Stimulated activated CD8-positive, alpha-beta memory T cell treated with anti-CD3 and anti-CD28 coated beads, Interleukin-12 subunit alpha, Interleukin-12 subunit beta, amount 100 ng/mL, for 24 hours (primary cell): ENCODE measurements around the gene MAP1LC3A.
"Not testable (repeated sequence)": the region's sequence is repeated elsewhere in the genome, so short reads cannot be mapped to it uniquely, and the experiment has no call there.

Source experiments
- DNase-seq: peaks from one replicate; pipeline ENCODE4 v3.0.0-alpha.2; 2020; ENCODE audit errors: extremely low read depth

The MAP1LC3A gene

GRCh38 chr20:34558320-34559218 lies at the start of gene MAP1LC3A:
TSS of gene MAP1LC3A (plus strand) at chr20:34558718. CDS start at chr20:34558869, 151 bp downstream.
- DNase-seq = peak; percentile 82

- DNase-seq = no peak
These were observed 47.9 kb upstream of the MAP1LC3A start for GRCh38 chr20:34510575-34510974.

- no peak for DNase-seq
These were observed 46.6 kb upstream of the MAP1LC3A start for GRCh38 chr20:34511891-34512265.

- DNase-seq = no peak
These were observed 46.1 kb upstream of the MAP1LC3A start for GRCh38 chr20:34512266-34512954.

GRCh38 chr20:34512955-34513419 lies 45.5 kb upstream of the MAP1LC3A start:
- DNase-seq = no peak

- not testable (repeated sequence) for DNase-seq
These were observed 44.5 kb upstream of the MAP1LC3A start for GRCh38 chr20:34514034-34514433.

GRCh38 chr20:34514897-34515483 lies 43.5 kb upstream of the MAP1LC3A start:
- DNase-seq = no peak

GRCh38 chr20:34515484-34516246 lies 42.9 kb upstream of the MAP1LC3A start:
- DNase-seq = peak; percentile 35

GRCh38 chr20:34516247-34517113 lies 42.0 kb upstream of the MAP1LC3A start, which contains the start of gene DYNLRB1:
TSS of gene DYNLRB1 (plus strand) at chr20:34516422. CDS start at chr20:34516459, 37 bp downstream.
- DNase-seq = peak; percentile 89

- DNase-seq = no peak
These were observed 41.4 kb upstream of the MAP1LC3A start for GRCh38 chr20:34517114-34517505.

GRCh38 chr20:34518863-34519262 lies 39.7 kb upstream of the MAP1LC3A start:
- not testable (repeated sequence) for DNase-seq

GRCh38 chr20:34519841-34520240 lies 38.7 kb upstream of the MAP1LC3A start:
- not testable (repeated sequence) for DNase-seq

GRCh38 chr20:34522969-34523871 lies 35.3 kb upstream of the MAP1LC3A start:
- no peak for DNase-seq

GRCh38 chr20:34524426-34524825 lies 34.1 kb upstream of the MAP1LC3A start:
- DNase-seq = no peak

GRCh38 chr20:34525342-34525708 lies 33.2 kb upstream of the MAP1LC3A start:
- DNase-seq = no peak

GRCh38 chr20:34525709-34526416 lies 32.7 kb upstream of the MAP1LC3A start:
- no peak for DNase-seq

GRCh38 chr20:34526466-34526865 lies 32.1 kb upstream of the MAP1LC3A start:
- no peak for DNase-seq

- DNase-seq = no peak
These were observed 31.5 kb upstream of the MAP1LC3A start for GRCh38 chr20:34527016-34527415.

- no peak for DNase-seq
These were observed 29.6 kb upstream of the MAP1LC3A start for GRCh38 chr20:34528921-34529297.
